Activated CD4-positive, alpha-beta T cell treated with anti-CD3 and anti-CD28 coated beads, Interleukin-2, Interleukin-4, amounts not matched to agents 100 ng/mL and 50 ng/mL, durations not matched to agents 16 hours and 8 hours (primary cell): ENCODE results near the gene ACER2.
"Not testable (repeated sequence)": the region's sequence is repeated elsewhere in the genome, so short reads cannot be mapped to it uniquely, and the experiment has no call there.

Experiments used
- DNase-seq: peaks from one replicate; pipeline ENCODE4 v3.0.0-alpha.2; 2020; ENCODE audit warnings: low spot score

The ACER2 gene

GRCh38 chr9:19409401-19410194, 789 bp downstream of the ACER2 start:
- no peak for DNase-seq

- DNase-seq, result no peak
Measured at GRCh38 chr9:19410195-19410503, 1.3 kb downstream of the ACER2 start.

- DNase-seq, result no peak
Measured at GRCh38 chr9:19410594-19410993, 1.8 kb downstream of the ACER2 start.

GRCh38 chr9:19411316-19411715, 2.5 kb downstream of the ACER2 start:
- DNase-seq, result no peak

- not testable (repeated sequence) for DNase-seq
Measured at GRCh38 chr9:19413456-19413855, 4.6 kb downstream of the ACER2 start.

- DNase-seq, result no peak
Measured at GRCh38 chr9:19416143-19416542, 7.3 kb downstream of the ACER2 start.

- no peak for DNase-seq
Measured at GRCh38 chr9:19420877-19421276, 12.1 kb downstream of the ACER2 start.

GRCh38 chr9:19423163-19423562, 14.4 kb downstream of the ACER2 start:
- DNase-seq, result no peak

- no peak for DNase-seq
Measured at GRCh38 chr9:19424176-19424779, 15.5 kb downstream of the ACER2 start.

GRCh38 chr9:19429595-19429994, 20.8 kb downstream of the ACER2 start:
- no peak for DNase-seq

GRCh38 chr9:19430201-19430760, 21.5 kb downstream of the ACER2 start:
- no peak for DNase-seq

- no peak for DNase-seq
Measured at GRCh38 chr9:19431361-19432171, 22.8 kb downstream of the ACER2 start.

GRCh38 chr9:19432473-19432872, 23.7 kb downstream of the ACER2 start:
- no peak for DNase-seq

- not testable (repeated sequence) for DNase-seq
Measured at GRCh38 chr9:19433729-19434128, 24.9 kb downstream of the ACER2 start.

- no peak for DNase-seq
Measured at GRCh38 chr9:19440376-19440775, 31.6 kb downstream of the ACER2 start.

- no peak for DNase-seq
Measured at GRCh38 chr9:19440823-19441580, 32.2 kb downstream of the ACER2 start.

GRCh38 chr9:19441730-19442129, 32.9 kb downstream of the ACER2 start:
- DNase-seq, result peak; percentile 28

- no peak for DNase-seq
Measured at GRCh38 chr9:19442240-19442639, 33.4 kb downstream of the ACER2 start.

- DNase-seq, result no peak
Measured at GRCh38 chr9:19445452-19445851, 36.6 kb downstream of the ACER2 start.

- no peak for DNase-seq
Measured at GRCh38 chr9:19446361-19446861, 37.6 kb downstream of the ACER2 start.

GRCh38 chr9:19451240-19452087, 42.7 kb downstream of the ACER2 start:
- DNase-seq, result no peak
